ENCODE data around the gene LONP2.

DNA sequence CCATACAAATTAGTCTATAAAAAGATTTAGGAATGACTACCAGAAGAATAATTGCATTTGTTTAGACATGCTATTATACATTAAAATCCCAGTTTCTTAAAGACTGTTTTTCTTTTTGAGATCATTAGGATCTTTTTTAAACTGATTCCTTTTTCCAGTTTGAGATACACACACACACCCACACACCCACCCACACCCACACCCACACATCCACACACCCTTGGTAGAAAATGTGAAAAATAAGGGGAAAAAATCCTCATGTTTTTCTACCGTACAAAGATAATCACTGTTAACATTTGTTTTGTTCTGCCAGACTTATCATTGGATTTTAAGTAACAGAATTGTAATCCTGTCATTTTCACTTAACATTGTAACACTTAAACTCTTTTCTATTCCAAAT is 30.4 kb downstream of the LONP2 start:
- TF ChIP-seq, protein P1, sequence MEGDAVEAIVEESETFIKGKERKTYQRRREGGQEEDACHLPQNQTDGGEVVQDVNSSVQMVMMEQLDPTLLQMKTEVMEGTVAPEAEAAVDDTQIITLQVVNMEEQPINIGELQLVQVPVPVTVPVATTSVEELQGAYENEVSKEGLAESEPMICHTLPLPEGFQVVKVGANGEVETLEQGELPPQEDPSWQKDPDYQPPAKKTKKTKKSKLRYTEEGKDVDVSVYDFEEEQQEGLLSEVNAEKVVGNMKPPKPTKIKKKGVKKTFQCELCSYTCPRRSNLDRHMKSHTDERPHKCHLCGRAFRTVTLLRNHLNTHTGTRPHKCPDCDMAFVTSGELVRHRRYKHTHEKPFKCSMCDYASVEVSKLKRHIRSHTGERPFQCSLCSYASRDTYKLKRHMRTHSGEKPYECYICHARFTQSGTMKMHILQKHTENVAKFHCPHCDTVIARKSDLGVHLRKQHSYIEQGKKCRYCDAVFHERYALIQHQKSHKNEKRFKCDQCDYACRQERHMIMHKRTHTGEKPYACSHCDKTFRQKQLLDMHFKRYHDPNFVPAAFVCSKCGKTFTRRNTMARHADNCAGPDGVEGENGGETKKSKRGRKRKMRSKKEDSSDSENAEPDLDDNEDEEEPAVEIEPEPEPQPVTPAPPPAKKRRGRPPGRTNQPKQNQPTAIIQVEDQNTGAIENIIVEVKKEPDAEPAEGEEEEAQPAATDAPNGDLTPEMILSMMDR (IDR thresholded peaks at IDR 0.05): no peak
- no peak for TF ChIP-seq POLR2A (IDR thresholded peaks at IDR 0.05)
